Activated CD8-positive, alpha-beta memory T cell treated with anti-CD3 and anti-CD28 coated beads for 48 hours (primary cell): ENCODE measurements around the gene TRAIP.
A peak's percentile ranks its signal among the peaks of the same experiment; 100 is the strongest.

ENCODE experiments used
- DNase-seq, 3 experiments: peaks; one replicate each; pipeline ENCODE4 v3.0.0-alpha.2; 2020; ENCODE audit warnings: low read depth in 2 of 3, low spot score in 2 of 3

The TRAIP gene

DNA sequence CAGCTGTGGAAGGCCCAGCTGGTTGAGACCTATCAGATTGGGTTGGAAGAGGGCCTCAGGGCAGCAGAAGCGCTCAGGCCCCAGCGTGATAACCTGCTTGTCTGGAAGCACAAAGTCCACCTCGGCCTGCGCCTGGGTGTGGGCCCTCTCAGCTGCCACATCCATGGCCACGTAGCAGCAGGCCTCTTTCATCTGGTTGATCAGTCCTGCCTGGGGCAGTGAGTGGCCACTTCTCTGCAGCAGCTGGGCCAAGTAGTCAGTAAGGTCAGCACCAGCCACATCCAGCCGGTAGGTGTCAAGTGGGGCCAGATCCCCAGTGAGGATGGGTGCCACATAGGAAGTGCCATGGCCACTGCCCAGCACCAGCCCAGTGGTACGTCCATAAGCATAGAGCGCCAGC lies 17.3 kb upstream of the TRAIP start:
- no peak for DNase-seq

DNA sequence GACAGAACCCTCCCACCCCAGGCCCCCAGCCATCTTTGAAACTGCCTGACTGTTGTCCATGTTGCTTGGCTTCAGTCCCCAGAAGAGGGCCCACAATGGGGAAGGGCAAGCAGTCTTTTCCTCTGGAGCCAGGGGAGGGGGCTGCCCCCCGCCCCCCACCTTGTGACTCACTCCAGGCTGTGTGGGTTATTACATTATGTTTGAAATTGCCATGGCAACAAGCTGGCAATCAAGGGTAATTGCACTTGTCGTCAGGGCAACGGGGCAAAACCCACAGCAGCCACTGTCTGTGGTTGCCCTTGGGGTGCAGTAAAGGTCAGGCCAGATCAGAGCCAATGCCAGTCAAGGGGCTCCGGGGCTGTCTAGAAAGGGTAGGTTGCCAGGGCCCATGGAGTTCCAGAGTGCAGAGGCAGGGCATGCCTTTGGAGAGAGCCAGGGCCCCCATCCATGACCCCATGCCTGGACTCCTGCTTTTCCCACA lies 16.5 kb upstream of the TRAIP start:
- no peak for DNase-seq

DNA sequence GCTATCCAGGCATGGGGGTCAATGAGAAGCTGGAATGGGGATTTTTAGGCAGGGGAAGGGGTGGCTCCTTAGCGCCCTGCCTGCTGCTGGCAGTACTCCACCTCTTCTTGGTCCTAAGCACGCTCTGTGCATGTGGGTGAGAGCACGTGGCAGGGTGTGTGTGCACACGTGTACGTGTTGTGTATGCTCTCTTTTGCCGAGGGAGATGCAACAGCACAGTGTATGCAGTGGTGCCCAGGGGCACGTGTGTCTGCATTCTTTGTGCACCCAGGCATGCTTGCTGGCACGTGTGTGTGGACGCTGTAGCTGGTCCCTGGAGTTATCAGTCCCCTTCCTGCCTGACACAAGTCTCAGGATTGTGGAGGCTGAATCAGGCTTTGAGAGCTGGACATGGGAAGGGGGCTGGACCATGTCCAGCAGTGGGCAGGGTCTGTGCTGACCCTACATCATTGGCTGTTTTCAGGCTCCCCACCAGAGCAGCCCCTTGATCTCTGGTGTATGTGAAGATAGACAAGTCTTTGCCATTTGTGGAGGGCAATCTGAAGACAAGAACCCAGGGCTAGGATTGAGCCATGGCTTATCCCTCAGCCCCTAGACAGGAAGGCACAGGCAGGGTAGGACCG lies 15.3 kb upstream of the TRAIP start:
- no peak for DNase-seq

GRCh38 chr3:49869525-49870126 lies 13.3 kb upstream of the TRAIP start, which contains the start of gene CAMKV:
Gene CAMKV, minus strand, starts transcription at chr3:49869906. Its CDS starts 7,518 bp downstream, at chr3:49862388.
- no peak for DNase-seq

GRCh38 chr3:49868862-49869466 lies 12.6 kb upstream of the TRAIP start:
- no peak for DNase-seq

DNA sequence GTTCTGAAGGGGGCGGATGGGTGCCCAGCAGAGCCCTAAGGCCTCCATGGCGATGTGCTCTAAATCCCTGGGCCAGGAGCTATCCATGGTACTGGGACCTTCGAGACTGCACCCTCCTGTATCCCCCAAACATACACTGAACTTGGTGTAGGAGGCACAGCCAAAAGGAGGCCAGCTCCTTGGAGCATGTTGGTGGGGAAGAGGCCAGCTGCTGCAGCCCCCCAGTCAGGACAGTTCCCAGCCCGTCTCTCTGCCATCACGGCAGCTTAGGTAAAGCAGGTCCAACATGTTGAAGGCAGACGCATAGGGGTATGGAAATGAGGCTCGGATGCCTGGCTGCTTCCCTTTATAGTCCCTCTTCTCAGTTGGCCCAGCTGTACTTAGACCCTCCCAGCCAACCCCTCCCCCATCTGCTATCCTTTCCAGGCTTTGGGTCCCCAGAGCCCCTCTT lies 11.5 kb upstream of the TRAIP start:
- no peak for DNase-seq

GRCh38 chr3:49867400-49867799 lies 11.0 kb upstream of the TRAIP start:
- DNase-seq, result no peak

DNA sequence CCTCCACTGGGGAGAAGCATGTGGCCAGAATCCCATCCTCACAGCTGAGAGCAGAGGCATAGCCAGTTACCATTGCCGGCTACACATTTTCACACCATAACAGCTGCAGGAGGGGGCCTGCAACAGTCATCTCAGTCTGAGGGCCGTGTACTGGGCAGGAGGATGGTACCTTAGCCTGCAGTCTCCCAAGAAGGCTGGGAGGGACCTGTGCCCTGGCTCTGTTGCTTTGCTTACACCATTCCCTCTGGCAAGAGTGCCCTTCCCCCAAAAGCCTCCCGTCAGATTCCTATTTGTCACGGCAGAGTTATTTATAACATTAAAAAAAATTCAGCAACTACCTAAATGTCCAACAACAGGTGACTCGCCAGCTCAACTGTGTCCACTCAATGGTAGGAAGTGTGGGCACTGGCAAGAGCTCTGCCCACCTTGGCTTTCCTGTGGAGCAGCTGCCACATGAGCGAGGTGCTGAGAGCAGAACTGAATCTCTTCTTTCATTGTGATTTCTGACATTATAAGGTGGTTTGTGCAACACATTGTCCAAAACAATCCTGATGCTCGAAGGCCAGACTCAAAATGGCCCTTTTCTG lies 8.9 kb upstream of the TRAIP start:
- DNase-seq, result no peak

GRCh38 chr3:49864505-49864904 lies 8.1 kb upstream of the TRAIP start:
- no peak for DNase-seq

GRCh38 chr3:49859576-49860305 lies 3.4 kb upstream of the TRAIP start:
- no peak for DNase-seq

DNA sequence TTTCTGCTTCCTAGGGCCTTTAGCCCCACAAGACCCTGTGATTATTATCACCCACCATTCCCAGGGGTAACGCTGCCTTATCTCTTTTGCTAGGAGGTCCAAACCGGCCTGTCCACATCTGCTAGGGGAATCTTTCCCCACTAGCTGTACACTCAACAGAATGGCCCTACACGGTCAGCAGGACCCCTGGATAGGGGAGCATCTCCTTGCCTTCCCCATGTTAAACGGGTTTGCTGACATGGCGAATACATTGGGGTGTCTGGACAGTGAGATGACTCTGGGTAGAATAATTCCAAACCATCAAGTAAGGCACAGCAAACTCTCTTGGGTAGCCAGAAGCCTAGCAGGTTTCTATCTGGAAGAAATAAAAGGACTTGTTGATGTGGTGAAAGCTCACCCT lies 702 bp downstream of the TRAIP start:
- DNase-seq, result no peak

GRCh38 chr3:49845694-49846093 lies 10.7 kb downstream of the TRAIP start:
- DNase-seq, result no peak

DNA sequence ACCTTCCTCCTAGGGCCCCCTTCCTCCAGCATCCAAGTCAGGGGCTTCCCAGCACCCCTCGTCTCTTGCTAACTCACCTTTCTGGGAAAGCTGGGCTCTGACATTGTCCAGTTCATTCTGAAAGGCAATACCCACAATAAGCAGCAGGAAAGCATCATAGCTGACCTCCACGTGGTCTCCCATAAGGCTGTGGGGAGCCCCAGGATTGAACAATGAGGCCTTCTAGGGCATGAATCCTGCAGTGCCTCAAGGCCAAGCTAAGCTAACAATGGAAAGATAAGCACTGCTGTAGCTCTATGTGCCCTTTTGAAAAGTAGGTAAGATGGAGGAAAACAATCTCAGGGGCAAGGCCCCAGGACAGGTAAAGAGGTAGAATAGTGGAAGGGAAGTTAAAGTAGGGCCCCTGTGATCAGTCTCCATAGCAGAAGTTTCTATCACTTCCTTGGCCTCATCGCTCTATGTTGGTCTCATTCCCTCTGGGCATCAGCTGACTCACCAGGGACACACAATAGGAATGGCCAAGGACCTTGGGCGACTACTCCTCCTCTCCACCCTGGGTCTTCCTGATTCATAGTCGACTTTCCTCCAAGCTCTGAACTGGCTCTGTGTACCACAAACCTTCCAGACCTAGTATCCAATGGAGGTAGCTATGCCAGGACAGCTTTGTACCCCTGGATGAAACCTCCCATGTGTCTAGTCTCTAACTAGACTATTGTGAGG lies 11.7 kb downstream of the TRAIP start:
- no peak for DNase-seq

- DNase-seq, result no peak
Observed at GRCh38 chr3:49842843-49843517, 13.4 kb downstream of the TRAIP start.

DNA sequence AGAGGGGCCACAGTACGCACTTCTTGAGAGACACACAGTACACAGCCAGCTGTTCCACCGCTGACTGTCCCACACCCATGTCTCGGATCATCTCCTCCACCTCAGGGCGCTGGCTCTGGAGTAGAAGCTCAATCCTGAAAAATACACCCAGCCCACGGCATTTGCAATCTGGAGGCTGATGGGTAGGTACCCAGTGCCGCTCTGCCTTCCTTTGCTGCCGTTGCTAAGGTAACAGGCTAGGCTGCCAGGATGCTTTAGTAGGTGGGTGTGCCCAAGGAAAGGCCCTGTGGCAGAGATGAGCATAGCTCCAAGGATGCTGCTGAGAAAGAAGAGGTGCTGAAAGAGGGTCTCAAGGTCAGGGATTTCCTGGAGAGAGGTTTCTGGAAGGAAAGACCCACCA lies 14.6 kb downstream of the TRAIP start:
- DNase-seq, result no peak

DNA sequence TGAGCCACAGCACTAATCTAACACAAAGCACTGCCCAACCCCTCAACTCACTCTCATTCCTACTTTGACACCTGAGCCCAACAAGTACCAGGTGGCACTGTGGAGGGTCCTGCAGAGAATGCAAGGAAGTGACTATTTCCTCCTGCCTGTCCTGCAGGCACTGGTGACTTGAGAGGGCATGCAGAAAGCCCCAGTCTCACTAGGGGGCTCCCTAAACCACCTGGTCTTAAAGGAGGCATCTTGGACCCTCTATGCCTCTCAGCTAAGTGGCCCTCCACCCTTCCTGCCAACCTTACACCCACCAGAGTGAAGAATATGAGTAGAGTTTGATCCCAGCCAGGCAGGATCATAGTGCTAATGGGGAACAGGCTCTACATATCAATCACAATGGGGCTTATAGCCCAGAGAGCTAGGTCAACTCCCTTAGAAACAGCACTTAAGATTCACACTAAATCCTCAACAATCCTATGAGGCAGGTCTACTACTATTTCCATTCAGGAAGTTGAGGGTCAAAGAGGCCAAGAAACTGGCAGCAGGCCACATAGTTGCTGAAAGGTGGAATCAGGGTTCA lies 15.2 kb downstream of the TRAIP start:
- DNase-seq, result no peak

- no peak for DNase-seq
Observed at GRCh38 chr3:49840388-49840787, 16.0 kb downstream of the TRAIP start.

GRCh38 chr3:49839193-49839809 lies 17.1 kb downstream of the TRAIP start:
- peak; percentile 32 to 51 (median 45) for DNase-seq

DNA sequence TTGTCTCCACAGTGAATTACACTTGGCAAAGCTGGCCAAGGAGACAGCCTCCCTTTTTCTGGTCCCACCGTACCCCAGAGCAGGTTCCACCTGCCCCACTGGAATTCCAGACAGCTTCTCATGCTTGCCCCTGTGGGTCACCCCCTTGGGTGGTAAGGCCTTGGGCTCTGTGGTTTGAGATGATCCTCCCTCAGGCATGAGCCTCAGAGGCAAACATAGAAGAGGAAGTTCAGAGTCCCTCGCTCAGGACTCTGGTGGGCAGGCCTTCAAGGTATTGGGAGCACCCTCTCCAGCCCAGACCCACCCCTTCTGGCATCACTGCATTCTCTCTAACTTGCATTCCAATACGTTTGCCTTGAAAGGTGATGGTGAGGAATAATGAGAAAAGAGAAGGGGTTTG lies 25.0 kb downstream of the TRAIP start:
- no peak for DNase-seq
